Activated gamma-delta T cell treated with Interleukin-2 at 50 U/mL for 16 hours (primary cell): ENCODE measurements around the gene AP2B1.

Source experiments
- DNase-seq: peaks from one replicate; pipeline ENCODE4 v3.0.0-alpha.2; 2020

AP2B1 gene

DNA sequence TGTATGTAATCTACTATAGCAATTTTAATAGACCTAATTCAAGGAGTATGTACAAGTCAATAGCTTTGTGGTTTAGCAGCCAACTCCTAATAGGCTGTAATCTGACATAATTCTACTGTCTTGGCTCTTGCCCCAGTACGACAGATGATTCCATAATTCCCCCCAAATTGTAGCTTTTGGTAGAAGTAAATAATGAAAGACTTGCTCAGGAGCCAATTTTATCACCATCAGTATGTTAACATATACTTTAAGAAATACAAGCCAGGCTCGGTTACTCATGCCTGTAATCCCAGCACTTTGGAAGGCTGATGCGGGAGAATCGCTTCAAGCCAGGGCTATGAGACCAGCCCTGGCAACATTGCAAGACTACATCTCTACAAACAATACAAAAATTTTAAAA is 53.9 kb downstream of the AP2B1 start:
- DNase-seq: no peak

DNA sequence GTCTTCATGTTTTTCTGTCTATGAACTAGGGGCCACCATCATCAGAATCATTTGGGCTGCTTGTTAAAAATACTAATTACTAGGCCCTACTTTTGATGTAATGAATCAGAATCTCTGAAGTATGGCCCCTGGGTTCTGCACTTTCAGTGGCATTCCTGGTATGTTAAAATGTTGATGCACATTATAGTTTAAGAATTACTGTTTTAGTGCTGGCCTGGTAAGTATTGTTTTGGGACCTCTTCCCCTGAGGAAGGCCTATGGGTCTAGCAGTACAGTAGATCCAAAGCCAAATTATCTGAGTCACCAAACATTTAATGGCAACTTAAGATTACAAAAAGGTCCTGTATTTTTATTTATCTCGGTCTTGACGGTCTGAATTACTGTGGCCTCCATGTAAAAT is 58.8 kb downstream of the AP2B1 start:
- DNase-seq: no peak

DNA sequence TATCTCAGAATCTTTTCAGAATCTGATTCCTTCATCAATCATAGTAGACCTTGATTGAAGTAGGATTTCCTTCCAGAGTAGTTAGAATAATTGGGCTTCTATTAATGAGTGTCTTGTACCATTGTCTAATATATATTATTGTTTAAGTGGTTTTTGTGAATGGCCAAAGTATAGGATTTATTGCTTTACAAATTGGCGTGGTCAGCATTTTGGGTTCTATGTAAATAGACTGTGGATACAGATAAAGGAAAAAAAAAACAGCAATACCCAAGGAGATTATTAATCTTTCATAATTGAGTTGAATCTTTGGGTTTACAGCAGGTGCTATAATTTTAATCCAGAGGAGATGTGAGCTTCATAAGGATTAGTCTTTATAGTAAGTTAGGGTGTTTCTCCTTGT is 64.3 kb downstream of the AP2B1 start:
- no peak for DNase-seq

DNA sequence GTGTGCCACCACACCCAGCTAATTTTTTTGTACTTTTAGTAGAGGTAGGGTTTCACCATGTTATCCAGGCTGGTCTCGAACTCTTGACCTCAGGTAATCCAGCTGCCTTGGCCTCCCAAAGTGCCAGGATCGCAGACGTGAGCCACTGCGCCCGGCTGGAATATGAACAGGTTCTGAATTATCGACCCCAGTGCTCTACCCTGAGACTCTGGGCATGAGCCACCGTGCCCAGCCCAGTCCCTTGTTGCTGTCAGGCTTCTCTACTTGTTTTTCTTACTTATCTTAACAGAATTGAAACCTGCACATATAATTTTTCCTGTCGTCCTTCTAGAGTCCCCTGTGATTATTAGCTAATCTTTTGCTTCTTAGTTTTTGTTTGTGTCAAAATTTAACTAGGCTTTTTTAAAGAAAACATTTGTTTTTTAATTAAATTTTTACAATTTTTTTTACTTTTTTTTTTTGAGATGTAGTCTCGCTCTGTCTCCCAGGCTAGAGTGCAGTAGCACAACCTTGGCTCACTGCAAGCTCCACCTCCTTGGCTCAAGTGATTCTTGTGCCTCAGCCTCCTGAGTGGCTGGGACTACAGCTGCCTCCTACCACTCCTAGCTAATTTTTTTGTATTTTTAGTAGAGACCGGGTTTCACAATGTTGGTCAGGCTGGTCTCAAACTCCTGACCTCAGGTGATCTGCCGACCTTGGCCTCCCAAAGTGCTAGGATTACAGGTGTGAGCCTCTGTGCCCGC is 66.7 kb downstream of the AP2B1 start:
- DNase-seq: no peak

DNA sequence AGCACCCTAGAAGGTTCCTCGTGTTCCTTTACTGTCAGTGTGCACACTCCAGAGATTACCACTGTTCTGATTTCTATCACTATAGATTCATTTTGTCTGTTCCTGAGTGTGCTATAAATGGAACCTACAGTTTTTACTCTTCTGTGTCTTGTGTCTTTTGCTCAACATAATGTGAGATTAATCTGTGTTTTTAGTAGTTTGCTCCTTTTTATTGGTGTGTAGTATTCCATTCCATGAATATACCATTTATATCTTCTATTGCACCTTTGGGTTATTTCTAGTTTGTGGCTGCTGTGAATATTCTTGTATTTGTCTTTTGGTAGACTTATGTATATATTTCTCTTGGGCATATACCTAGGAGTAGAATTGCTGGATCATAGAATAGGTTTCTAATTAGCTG is 68.2 kb downstream of the AP2B1 start:
- DNase-seq: no peak

DNA sequence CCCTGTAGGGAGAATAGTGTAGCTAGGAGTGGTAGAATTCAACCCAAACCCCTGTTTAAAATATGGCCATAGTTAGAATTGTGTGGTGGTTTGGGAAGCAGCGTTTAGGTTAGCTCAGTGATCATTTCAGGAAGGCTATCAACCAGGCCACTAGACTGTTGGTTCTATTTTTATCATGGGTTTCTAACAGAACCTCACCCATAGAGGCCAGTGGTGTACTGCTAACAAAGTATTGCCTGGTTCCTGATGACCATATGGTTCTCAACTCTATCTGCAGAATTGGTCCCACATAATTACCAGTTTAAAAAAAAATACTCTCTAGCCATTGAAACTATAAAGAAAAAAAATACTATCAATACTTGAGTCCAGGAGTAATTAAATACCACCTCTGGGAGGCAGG is 73.8 kb downstream of the AP2B1 start:
- no peak for DNase-seq

DNA sequence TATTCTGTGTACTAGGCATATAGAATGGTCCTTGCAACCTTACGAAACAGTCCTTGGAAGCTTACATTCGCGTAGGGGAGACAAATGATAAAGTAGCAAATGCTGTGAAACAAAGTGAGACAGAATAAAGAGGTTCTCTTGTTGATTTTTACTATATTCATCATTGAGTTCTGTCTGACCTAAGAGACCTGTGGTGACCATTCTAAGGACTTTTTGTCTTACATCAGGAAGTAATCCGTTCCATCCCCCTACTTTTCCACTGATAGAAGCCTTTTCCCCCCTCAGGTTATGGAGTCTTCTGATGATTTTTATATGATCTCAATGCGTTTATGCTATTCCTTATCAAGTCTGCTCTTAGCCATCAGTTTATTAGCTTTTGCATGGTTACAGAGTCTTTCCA is 77.6 kb downstream of the AP2B1 start:
- DNase-seq: no peak

DNA sequence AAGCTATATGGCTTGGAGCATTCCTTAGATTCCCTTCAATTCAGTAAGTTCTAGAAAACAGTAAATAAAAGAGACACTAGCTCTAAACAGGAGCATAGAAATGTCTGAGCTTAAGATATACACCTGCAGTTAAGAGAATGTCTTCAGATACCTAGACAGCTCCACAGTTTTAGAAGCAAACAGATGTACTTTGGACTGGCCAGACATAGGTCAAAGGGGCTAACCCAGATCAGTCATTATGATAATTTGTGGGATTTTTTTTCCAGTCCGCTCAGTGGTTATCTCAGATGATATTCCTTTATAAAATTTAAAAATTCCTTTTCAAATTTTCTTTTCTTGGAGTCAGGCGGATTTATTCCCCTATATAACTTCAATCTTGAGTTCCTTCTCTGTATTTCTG is 78.5 kb downstream of the AP2B1 start:
- no peak for DNase-seq

DNA sequence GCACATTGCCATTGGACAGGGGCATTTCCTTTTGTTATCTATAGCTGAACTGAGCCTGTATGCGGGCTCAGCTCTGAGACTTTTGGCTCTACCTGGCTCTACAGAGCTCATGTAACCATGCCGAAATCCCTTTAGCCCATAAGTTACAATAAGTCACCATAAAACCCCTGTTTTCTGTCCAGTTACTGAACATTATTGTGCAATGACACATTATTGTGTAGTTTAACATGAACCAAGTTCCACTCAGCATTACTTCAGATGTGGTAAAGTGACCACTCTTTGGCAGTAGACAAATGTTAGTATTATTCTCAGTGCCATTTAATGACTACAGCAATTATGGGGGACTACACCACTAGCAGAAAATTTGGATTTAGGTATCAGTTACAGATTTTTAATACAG is 78.9 kb downstream of the AP2B1 start:
- no peak for DNase-seq

DNA sequence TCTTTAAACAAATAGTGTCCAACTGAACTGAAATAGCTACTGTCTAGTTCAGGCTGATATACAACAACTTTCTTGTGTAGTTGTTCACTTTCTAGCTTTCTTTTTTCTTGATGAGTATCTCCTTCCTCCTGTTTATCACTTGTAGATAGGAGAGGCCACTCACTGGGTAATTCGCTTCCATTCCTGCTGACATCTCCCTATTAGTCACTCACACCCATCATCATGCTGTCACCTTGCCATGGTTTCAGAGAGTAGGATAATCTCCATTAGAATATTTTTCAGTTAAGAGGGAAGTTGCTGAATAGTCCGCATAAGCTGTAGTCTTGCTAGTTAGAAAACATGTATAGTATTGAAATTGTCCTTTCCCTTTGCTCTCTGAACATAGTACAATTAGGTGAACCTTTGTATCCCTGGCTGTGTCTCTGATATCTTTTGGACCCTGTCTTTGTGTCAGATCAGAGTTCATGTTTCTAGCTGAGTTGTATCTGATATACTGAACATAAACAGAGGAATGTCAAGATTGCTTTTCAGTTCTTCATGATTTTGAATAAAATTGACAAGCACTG is 79.9 kb downstream of the AP2B1 start:
- DNase-seq: no peak

DNA sequence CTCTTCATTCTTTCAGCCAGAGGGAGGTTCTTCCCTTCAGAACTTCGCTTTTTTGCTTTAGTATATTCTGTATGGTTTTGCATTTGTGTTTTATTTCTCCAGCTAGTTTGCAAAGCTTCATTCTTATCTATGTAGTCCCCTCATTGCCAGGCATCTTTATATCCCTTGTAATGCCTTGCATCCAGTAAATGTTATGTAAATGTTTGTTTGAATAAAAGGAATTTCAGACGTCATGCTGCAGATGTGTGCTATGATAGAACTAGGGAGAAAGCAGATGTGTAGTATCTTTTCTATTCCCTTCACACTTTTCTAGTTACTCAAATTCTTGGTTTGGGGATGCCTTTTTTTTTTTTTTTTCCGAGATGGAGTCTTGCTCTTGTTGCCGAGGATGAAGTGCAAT is 81.7 kb downstream of the AP2B1 start:
- DNase-seq: no peak

DNA sequence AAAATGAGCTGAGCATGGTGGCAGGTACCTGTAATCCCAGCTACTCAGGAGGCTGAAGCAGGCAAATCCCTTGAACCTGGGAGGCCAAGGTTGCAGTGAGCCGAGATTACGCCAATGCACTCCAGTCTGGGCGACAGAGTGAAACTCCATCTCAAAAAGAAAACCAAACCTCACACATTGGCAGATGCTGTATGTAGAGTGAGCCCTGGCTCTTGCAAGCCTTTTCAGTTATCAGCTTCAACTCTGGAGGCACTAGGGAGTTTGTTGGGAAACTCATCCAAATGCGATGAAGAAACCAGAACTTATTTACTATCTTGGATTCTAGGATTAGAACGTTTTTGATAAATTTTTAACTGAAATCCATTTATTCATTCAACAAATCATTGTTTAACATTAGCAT is 87.4 kb downstream of the AP2B1 start:
- DNase-seq: no peak

DNA sequence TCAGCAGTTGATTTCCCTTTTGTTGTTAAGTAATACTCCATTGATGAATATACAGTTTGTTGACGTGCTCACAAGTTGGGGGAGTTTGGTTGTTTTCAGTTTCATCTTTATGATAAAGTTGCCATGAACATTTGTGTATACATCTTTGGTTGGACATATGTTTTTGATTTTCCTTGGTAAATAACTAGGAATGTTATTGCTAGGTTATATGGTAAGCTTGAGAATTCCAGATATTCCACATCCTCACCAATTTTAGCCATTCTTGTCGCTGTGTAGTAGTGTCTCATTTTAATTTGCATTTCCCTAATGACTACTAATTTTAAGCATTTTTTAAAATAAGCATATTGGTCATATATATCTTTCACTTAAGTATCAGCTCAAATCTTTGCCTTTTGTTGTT is 89.3 kb downstream of the AP2B1 start:
- no peak for DNase-seq

DNA sequence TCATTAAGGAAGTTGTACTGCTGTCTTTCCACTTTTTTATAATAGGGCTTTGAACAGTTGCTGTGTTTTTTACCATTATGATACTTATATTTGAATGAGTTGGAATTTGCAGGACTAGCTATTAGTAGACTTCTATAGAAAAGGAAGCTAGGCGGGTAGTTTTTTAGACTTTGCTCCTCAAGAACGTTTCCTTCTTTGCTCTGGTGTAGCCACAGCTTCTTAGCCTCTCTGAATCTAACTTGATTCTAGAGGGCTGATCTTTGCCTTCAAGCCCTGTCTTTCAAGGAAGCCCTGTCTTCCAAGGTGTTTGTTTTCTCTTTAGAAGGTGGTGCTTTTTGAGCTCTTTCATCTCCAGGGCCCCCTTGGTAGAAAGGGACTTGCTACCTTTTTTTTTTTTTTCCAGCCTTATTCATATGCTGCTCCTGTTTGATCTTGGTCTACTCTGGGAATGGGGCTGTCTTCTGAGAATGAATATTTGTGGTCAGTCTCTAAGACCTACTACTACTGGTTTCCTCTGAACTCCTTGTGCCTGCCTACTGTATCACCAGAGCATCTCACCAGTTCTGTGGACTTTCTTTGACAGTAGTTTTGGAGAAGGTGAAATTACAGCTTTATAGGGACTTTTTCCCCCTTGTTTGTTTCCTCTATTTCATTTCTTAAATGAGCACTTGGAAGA is 92.0 kb downstream of the AP2B1 start:
- DNase-seq: no peak

DNA sequence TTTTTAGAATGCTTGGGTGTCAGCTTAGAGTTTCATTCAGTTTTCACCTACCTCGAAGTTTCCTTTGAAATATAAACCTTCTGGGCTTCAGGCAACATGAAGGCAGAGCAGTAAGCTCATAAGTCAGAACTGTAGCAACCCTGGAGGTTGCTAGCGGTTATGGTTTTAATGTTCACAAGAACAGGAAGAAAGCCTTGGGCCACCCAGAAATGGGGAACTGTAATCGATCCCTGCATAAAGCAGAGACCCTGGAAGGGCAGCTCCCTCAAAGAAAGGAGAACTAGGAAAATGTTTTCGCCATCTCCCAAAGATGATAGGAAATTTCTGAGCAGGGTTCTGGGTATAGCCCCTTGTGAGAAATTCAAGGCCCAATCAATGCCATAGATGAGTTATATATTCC is 96.5 kb downstream of the AP2B1 start:
- DNase-seq: no peak

DNA sequence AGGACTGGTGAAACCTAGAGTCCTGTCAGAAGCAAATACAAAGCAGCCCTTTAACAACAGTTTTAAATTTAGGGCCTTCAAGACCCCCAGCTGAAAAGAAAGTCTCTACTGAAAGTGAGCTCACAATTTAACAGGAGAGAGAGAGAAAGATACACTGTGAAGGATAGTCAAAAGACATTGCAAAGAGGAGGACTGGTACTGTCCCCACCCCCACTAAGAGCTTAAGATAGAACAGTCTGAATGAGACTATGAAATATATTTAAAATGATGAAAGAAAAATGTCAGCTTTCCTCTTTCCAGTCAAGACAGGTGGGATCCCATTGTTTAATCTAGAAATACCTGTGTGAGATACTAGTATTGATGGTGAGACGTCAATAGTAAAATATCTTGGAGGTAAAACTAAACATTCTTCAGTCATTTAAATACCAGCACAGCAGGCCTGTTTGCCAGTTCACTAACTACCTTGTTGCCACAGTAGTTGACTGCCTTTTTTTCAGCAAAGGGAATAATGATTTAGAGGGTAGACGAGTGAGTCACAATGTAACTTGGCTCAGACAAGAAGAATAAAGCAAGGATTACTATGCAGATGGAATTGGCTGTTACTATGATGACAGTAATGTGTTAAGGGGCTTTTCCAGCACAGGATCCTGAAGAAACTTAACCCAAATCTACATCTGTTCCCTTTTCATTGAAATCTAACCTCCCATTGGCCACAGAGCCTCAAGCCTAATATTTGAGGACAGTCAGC is 97.1 kb downstream of the AP2B1 start:
- DNase-seq: no peak

DNA sequence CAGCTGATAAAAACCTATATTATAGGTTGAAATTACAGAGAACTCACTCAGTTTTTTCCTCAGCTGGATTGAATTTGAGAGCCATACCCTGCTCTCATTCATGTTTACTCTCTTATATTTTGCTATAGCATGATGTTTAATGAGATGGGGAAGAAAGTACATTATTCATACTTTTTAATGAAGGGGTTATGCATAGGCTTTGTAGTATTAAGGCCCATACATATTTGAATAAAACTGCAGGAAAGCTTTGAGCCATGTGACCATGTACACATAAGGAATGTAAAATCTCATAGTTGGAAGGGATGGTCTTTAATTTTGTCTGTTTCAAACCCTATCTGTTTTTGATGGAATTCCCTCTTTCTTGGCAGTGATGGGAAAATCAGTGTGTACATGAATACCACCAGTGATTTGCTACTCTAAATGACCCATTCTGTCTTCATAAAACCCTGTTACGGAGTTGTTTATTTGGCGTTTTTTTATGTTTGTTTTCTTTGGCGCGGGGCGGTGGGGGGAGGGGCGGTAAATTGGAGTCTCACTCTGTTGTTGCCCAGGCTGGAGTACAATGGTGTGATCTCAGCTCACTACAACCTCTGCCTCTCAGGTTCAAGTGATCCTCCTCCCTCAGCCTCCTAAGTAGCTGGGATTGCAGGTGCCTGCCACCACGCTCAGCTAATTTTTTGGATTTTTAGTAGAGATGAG is 105.5 kb downstream of the AP2B1 start:
- no peak for DNase-seq

DNA sequence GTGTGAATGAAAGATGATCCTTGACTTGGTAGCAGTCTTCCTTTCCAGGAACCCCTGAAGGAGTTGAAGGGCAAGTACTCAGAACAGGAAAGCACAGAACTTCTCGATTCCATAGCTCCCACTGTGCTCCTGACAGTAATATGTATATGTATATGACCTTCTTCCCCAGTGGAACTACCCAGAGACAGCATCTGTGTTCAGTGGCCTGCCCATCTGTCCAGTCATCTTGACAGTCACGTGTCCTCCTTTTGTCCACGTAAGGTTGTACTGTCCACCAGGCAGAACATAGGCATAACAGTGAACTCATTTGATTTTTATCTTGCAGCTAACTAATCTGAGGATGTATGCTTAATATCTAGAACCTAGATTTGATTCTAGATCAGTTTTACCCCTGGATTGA is 106.5 kb downstream of the AP2B1 start:
- DNase-seq: no peak

DNA sequence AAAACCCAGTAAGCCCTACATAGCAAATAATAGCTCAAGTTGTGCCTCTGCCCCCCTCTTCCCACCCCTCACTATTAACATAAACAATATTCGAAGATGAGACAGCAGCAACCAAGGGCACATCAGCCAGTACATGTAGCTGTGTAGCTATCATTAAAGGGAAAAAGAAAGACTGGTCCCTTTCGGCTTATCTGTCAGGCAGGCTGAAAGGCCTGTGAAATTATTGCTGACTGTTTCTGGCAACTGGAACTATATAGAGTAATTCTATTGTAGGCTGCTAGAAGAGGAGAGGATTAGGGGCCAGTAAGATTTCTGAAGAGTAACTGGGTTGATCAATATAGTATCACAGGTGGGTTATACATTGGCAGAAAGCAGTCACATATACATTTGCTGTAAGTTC is 107.8 kb downstream of the AP2B1 start:
- DNase-seq: no peak

DNA sequence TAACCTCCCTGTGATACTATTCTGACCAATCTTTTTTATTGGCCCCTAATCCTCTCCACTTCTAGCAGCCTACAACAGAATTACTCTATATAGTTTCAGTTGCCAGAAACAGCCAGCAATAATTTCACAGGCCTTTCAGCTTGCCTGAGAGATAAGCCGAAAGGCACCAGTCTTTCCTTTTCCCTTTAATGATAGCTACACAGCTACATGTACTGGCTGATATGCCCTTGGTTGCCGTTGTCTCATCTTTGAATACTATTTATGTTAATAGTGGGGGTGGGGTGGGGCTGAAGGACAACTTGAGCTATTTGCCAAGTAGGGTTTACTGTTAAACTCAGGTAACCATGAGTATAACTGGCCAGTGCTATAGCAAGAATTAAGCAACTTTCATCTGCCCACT is 108.5 kb downstream of the AP2B1 start:
- no peak for DNase-seq

DNA sequence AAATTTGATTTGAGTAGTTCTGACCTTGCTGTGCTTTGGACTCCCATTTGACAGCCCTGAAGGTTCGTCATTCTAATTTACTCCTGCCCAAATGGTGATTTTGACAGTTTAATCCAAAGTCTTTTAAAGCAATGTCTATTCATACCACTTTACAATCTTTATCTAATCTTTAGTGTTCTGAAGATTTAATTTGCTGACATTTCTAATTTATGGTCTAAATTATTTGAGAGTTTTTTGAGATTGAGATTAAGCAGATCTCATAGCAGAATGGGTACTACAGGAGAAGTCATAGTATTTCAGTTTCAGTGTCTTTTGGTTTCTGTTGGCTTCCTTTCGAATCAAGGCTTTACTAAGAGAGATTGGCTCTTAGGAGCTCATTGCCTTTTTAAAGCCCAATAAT is 111.7 kb downstream of the AP2B1 start:
- DNase-seq: no peak

DNA sequence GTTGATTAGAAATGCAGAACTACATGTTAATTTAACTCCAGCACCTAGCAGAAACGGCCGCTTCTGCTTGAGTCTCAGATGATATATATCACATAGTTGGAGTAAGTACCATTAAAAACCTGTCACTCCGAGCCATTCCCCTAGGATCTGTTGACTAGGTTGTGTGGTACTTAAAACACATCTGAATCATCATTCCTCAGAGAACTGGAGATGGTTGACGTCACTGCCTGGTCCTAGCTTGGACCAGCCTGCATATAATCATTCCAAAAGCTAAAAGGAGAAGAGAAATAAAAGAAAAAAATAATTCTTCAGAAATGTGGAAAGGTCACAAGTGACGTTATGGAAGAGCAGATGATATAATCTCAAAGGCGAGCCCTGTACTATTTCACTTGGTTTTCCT is 113.0 kb downstream of the AP2B1 start:
- DNase-seq: no peak

DNA sequence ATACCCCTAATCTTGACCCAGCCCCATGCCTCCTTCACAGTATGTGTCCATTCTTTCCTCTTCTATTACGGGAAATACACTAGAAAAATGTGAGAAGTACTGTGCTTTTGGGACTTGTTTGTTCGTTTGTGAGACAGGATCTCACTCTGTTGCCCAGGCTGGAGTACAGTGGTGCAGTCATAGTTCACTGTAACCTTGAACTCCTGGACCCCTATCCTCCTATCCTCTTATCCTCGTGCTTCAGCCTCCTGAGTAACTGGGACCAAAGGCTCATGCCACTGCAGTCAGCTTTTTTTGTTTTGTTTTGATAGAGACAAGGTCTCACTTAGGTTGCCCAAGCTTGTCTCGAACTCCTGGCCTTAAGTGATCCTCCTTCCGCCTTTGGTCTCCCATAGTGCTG is 114.4 kb downstream of the AP2B1 start:
- DNase-seq: no peak
